Astrocyte (in vitro differentiated cells and primary cell): Measurements from ENCODE around the gene AMOTL1. TPM values are rescaled to one million over a fixed set of nuclear protein-coding genes. Genes with fewer than 3 reads are reported as not detected.

Source experiments
- DNase-seq: peaks from one replicate; pipeline ENCODE4 v3.0.0-alpha.2; 2010; ENCODE audit warnings: low read depth
- FAIRE-seq: peaks from 2 replicates; lab custom pipeline; 2011; peaks lifted over from hg19 to GRCh38; lab: Jason Lieb, UNC
- H2AFZ ChIP-seq: 2 replicates; pipeline ENCODE4 v1.6.0; 2012; ENCODE audit warnings: low read depth, low read length, inconsistent platforms
- H3K27ac ChIP-seq: 2 replicates; pipeline ENCODE4 v1.5.1; 2011; ENCODE audit warnings: low read depth, low read length, inconsistent platforms
- H3K27me3 ChIP-seq: 2 replicates; pipeline ENCODE4 v1.6.0; 2011; ENCODE audit warnings: low read length, inconsistent platforms; ENCODE audit not compliant: insufficient read depth
- H3K36me3 ChIP-seq: 2 replicates; pipeline ENCODE4 v1.5.1; 2011; ENCODE audit warnings: low read length, inconsistent platforms; ENCODE audit not compliant: insufficient read depth
- H3K4me1 ChIP-seq: 2 replicates; pipeline ENCODE4 v1.5.1; 2011; ENCODE audit warnings: low read length, inconsistent platforms; ENCODE audit not compliant: insufficient read depth
- H3K4me2 ChIP-seq: 2 replicates; pipeline ENCODE4 v1.6.0; 2012; ENCODE audit warnings: low read length, inconsistent platforms
- H3K4me3 ChIP-seq: 2 replicates; pipeline ENCODE4 v1.5.1; 2011; ENCODE audit warnings: low read depth, mild to moderate bottlenecking, low read length, inconsistent platforms; ENCODE audit not compliant: insufficient read depth
- H3K79me2 ChIP-seq: 2 replicates; pipeline ENCODE4 v1.6.0; 2012; ENCODE audit warnings: mild to moderate bottlenecking, low read length, inconsistent platforms; ENCODE audit not compliant: insufficient read depth
- H3K9ac ChIP-seq: 2 replicates; pipeline ENCODE4 v1.6.0; 2012; ENCODE audit warnings: mild to moderate bottlenecking, low read length, inconsistent platforms
- H3K9me3 ChIP-seq: 2 replicates; pipeline ENCODE4 v1.5.1; 2012; ENCODE audit warnings: low read depth, mild to moderate bottlenecking, low read length, inconsistent platforms; ENCODE audit not compliant: insufficient read depth
- H4K20me1 ChIP-seq: 2 replicates; pipeline ENCODE4 v1.6.0; 2012; ENCODE audit warnings: low read length, inconsistent platforms; ENCODE audit not compliant: insufficient read depth
- H3K27ac Mint-ChIP-seq: one replicate; pipeline ENCODE4 v1.8.0; 2021; ENCODE audit warnings: mild to moderate bottlenecking, mixed read lengths; ENCODE audit not compliant: unreplicated experiment
- H3K27me3 Mint-ChIP-seq: one replicate; pipeline ENCODE4 v1.8.0; 2021; ENCODE audit warnings: low read depth, mixed read lengths; ENCODE audit not compliant: unreplicated experiment
- H3K36me3 Mint-ChIP-seq: one replicate; pipeline ENCODE4 v1.8.0; 2021; ENCODE audit warnings: low read depth, mixed read lengths; ENCODE audit not compliant: unreplicated experiment
- H3K4me1 Mint-ChIP-seq: one replicate; pipeline ENCODE4 v1.8.0; 2021; ENCODE audit warnings: low read depth, mixed read lengths; ENCODE audit not compliant: unreplicated experiment
- H3K4me3 Mint-ChIP-seq: one replicate; pipeline ENCODE4 v1.8.0; 2021; ENCODE audit warnings: mild to moderate bottlenecking, moderate library complexity, mixed read lengths; ENCODE audit not compliant: unreplicated experiment
- H3K9me3 Mint-ChIP-seq: one replicate; pipeline ENCODE4 v1.8.0; 2021; ENCODE audit warnings: mild to moderate bottlenecking, mixed read lengths; ENCODE audit not compliant: unreplicated experiment
- CTCF ChIP-seq: IDR thresholded peaks from 2 replicates; pipeline ENCODE4 v1.5.1; 2011; ENCODE audit warnings: low read depth, mild to moderate bottlenecking, inconsistent platforms, low read length, moderate library complexity; ENCODE audit not compliant: insufficient read depth
- EZH2 ChIP-seq: IDR thresholded peaks from 2 replicates; pipeline ENCODE4 v1.6.1; 2012; ENCODE audit warnings: mild to moderate bottlenecking, low read length, inconsistent platforms; ENCODE audit not compliant: insufficient read depth
- total RNA-seq: library from RNA; stranded (reverse); gene quantifications from 2 replicates; pipeline ENCODE4 v1.2.1, GENCODE V29; 2021

The AMOTL1 gene
- total RNA-seq, 1 donor from 2014 or later, result 47.8 TPM

GRCh38 chr11:94747146-94747545, 21.0 kb upstream of the AMOTL1 start:
- no peaks in the 10 kb centered on the region for H4K20me1 ChIP-seq
- no peaks in the 10 kb centered on the region for H3K36me3 Mint-ChIP-seq
- DNase-seq (no peak), FAIRE-seq (no peak)
- H3K4me1 ChIP-seq, result no peaks in the 10 kb centered on the region
- H3K9me3 ChIP-seq, result no peaks in the 10 kb centered on the region
- peaks cover 9% of the 10 kb centered on the region for H3K27me3 Mint-ChIP-seq
- H3K27me3 ChIP-seq, result no peaks in the 10 kb centered on the region
- no peak overlapping the region for H3K4me3 ChIP-seq
- no peaks in the 10 kb centered on the region for H3K9me3 Mint-ChIP-seq
- no peak for TF ChIP-seq EZH2
- TF ChIP-seq CTCF, result no peak
- H3K4me2 ChIP-seq, result no peak overlapping the region
- no peak overlapping the region for H3K27ac ChIP-seq
- H3K9ac ChIP-seq, result no peak overlapping the region
- peaks cover 6% of the 10 kb centered on the region for H3K4me1 Mint-ChIP-seq
- no peaks in the 10 kb centered on the region for H3K36me3 ChIP-seq
- no peak overlapping the region for H2AFZ ChIP-seq
- no peaks in the 10 kb centered on the region for H3K79me2 ChIP-seq
- no peak overlapping the region for H3K27ac Mint-ChIP-seq
- no peak overlapping the region for H3K4me3 Mint-ChIP-seq

GRCh38 chr11:94747601-94748041, 20.5 kb upstream of the AMOTL1 start:
- Histone ChIP-seq H3K9ac (no peak overlapping the region), H3K4me3 (no peak overlapping the region), H3K4me2 (no peak overlapping the region), H3K36me3 (no peaks in the 10 kb centered on the region), H3K27ac (no peak overlapping the region), H3K27me3 (no peaks in the 10 kb centered on the region), H3K9me3 (no peaks in the 10 kb centered on the region), H2AFZ (no peak overlapping the region), H4K20me1 (no peaks in the 10 kb centered on the region), H3K4me1 (no peaks in the 10 kb centered on the region), H3K79me2 (no peaks in the 10 kb centered on the region)
- DNase-seq (no peak), FAIRE-seq (no peak)
- peaks cover 6% of the 10 kb centered on the region for H3K4me1 Mint-ChIP-seq
- H3K4me3 Mint-ChIP-seq, result no peak overlapping the region
- no peaks in the 10 kb centered on the region for H3K36me3 Mint-ChIP-seq
- H3K27me3 Mint-ChIP-seq, result peaks cover 6% of the 10 kb centered on the region
- TF ChIP-seq EZH2, result no peak
- TF ChIP-seq CTCF, result no peak
- H3K27ac Mint-ChIP-seq, result no peak overlapping the region
- no peaks in the 10 kb centered on the region for H3K9me3 Mint-ChIP-seq

GRCh38 chr11:94749369-94749768, 18.8 kb upstream of the AMOTL1 start:
- no peak overlapping the region for H3K27ac ChIP-seq
- H3K27ac Mint-ChIP-seq, result no peak overlapping the region
- TF ChIP-seq EZH2 (no peak), CTCF (no peak)
- H2AFZ ChIP-seq, result no peak overlapping the region
- no peaks in the 10 kb centered on the region for H3K36me3 ChIP-seq
- no peaks in the 10 kb centered on the region for H3K27me3 ChIP-seq
- H3K4me2 ChIP-seq, result no peak overlapping the region
- H3K4me1 Mint-ChIP-seq, result peaks cover 6% of the 10 kb centered on the region
- no peaks in the 10 kb centered on the region for H3K9me3 ChIP-seq
- no peak overlapping the region for H3K9ac ChIP-seq
- no peak overlapping the region for H3K4me3 Mint-ChIP-seq
- H3K36me3 Mint-ChIP-seq, result no peaks in the 10 kb centered on the region
- H3K4me3 ChIP-seq, result no peak overlapping the region
- H3K9me3 Mint-ChIP-seq, result no peaks in the 10 kb centered on the region
- no peaks in the 10 kb centered on the region for H3K4me1 ChIP-seq
- FAIRE-seq (no peak), DNase-seq (no peak)
- no peaks in the 10 kb centered on the region for H3K79me2 ChIP-seq
- no peaks in the 10 kb centered on the region for H4K20me1 ChIP-seq
- H3K27me3 Mint-ChIP-seq, result no peaks in the 10 kb centered on the region
